GM20000 (cell line): ENCODE results near the gene CLEC4F.

Source experiments
- DNase-seq: peaks from one replicate; pipeline ENCODE4 v3.0.0; 2012; ENCODE audit warnings: low spot score
- TF ChIP-seq, protein P1 (sequence below): IDR thresholded peaks from 2 replicates; pipeline ENCODE4 v1.5.1; 2012; ENCODE audit warnings: mild to moderate bottlenecking, control low read depth; ENCODE audit errors: extremely low read depth, missing control alignments

Gene CLEC4F, protein sequence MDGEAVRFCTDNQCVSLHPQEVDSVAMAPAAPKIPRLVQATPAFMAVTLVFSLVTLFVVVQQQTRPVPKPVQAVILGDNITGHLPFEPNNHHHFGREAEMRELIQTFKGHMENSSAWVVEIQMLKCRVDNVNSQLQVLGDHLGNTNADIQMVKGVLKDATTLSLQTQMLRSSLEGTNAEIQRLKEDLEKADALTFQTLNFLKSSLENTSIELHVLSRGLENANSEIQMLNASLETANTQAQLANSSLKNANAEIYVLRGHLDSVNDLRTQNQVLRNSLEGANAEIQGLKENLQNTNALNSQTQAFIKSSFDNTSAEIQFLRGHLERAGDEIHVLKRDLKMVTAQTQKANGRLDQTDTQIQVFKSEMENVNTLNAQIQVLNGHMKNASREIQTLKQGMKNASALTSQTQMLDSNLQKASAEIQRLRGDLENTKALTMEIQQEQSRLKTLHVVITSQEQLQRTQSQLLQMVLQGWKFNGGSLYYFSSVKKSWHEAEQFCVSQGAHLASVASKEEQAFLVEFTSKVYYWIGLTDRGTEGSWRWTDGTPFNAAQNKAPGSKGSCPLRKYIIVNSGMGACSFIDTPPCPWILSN

DNA sequence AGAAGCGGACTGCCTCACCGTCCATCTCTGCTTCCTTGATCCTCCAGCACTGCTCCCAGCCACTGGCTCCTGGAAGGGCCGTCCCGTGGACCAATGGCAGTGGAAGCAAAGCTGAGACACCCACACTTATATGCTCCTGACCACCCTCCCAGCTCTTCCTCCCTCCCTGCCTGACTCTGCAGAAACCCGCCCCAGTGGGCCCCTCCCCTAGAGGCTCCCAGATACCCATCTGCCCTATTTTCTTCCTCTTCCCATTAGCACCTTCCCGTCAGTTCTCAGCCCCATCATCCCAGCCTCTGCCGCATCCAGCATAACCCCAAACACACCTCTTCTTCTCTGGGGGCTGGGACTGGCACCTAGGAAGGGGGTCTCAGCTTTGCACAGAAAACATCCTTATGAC lies at the start of gene CLEC4F:
TSS of gene CLEC4F (minus strand) at position 101 of the 400 bp plus-strand sequence. CDS start at position 25, 76 bp downstream.
- DNase-seq, result no peak
- TF ChIP-seq, protein P1, sequence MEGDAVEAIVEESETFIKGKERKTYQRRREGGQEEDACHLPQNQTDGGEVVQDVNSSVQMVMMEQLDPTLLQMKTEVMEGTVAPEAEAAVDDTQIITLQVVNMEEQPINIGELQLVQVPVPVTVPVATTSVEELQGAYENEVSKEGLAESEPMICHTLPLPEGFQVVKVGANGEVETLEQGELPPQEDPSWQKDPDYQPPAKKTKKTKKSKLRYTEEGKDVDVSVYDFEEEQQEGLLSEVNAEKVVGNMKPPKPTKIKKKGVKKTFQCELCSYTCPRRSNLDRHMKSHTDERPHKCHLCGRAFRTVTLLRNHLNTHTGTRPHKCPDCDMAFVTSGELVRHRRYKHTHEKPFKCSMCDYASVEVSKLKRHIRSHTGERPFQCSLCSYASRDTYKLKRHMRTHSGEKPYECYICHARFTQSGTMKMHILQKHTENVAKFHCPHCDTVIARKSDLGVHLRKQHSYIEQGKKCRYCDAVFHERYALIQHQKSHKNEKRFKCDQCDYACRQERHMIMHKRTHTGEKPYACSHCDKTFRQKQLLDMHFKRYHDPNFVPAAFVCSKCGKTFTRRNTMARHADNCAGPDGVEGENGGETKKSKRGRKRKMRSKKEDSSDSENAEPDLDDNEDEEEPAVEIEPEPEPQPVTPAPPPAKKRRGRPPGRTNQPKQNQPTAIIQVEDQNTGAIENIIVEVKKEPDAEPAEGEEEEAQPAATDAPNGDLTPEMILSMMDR, result no peak

DNA sequence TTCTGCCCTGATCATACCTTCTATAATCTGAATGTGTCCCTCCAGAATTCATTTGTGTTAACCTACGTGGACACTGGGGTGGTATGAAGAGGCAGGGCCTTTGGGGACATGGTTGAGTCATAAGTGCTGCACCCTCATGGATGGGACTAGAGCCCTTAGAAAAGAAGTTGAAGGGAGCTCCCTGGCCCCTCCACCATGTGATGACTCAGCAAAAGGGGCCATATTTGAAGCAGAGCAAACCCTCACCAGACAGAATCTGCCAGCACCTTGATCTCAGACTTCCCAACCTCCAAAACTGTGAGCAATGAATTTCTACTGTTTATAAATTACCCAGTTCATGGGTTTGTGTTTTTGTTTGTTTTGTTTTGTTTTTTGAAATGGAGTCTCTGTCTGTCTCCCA lies 48.6 kb upstream of the CLEC4F start:
- DNase-seq, result no peak
- TF ChIP-seq, protein P1, result no peak

DNA sequence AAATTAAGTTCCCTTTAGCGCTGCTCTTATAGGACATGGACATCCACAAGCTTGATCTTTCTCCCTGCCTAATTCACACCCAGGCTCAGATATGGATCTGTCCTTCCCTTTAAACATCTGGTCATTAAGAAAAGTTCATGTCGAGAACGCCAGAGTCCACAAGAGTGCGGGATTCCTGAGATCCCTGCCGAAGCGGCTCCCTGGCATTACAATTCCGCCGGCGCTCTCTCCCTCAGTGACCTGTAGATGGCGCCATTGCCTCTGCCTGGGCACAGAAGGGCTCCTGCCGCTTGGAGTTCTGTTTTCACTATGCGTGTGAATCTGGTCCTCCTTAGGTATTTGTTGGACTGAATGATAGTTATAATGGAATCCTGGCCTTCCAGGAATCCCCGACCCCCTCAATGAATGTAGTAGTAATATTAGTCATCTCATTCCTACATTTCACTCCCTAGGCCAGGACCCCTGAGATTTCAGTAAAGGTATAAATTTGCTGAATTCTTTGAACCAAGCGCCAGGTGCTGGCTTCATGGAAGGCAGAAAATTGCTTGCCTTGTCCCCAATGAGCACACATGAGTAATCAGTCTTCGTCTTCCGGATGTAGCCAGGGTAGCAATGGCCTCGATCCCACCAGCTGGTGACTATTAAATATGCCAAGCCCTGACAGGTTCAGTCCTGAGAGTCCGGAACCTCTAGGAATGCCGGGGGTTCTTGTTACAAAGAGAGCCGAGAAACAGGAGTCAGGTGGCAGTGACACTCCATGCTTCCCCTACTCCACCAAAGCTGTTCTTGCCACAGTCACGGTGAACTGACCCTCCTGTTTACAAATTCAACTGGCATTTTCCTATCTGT lies 41.6 kb upstream of the CLEC4F start:
- TF ChIP-seq, protein P1, result peak; percentile 77
- peak; percentile 77 for DNase-seq

DNA sequence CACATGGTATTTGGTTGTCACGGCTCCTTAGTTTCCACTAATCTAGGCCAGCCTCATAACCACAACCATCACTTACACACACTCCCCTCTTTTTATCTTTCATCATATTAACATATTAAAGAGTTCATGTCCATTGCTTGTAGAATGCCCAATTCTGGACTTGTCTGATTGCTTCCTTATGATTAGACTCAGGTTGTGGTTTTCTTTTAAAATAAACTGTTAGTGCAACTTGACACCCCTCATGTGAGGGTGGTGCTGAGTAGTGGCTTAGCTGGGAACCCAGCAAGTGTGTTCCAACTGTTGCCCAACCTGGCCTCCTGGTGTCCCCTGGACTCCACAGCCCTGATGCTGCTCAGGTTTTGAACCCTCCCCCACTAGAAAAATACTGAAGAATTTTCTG lies 35.3 kb upstream of the CLEC4F start:
- DNase-seq, result no peak
- TF ChIP-seq, protein P1, result no peak

DNA sequence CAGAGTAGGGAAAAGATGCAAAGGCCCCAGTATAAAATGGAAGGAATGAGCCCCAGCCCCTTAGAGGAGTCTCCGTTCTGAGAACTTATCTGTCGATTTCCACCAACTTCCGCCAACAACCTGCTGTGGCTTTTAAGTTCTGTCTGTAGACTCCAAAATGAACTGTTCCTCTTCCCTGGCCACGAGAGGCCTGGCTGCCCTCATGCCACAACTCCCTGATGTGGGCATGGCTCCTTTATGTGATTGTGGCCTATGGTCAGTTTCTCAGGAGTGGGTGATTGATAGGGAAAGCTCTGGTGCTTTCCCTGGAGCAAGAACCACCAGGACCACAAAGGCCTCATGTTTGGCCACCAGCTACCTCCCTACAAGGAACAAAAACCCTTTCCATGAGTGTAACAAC lies 34.0 kb upstream of the CLEC4F start:
- TF ChIP-seq, protein P1, result no peak
- no peak for DNase-seq

DNA sequence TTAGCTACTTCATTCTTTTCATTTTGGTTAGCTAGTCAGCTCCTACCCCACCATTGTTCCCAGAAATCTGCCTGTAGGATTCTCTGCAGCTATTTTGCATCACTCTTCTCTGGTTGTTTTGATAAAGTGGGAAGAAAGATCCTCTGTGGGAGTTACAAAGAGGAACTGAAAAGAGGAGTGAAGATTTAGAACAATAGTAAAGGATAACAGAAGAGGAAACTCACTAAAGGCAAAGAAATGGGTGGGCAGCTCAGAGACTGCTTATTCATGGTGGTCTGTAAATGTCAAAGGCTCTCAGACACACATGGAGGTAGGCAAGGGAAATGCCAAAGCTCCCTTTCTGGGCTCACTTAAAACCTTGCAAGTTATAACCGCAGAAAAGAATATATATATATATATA lies 32.4 kb upstream of the CLEC4F start:
- TF ChIP-seq, protein P1, result no peak
- no peak for DNase-seq

DNA sequence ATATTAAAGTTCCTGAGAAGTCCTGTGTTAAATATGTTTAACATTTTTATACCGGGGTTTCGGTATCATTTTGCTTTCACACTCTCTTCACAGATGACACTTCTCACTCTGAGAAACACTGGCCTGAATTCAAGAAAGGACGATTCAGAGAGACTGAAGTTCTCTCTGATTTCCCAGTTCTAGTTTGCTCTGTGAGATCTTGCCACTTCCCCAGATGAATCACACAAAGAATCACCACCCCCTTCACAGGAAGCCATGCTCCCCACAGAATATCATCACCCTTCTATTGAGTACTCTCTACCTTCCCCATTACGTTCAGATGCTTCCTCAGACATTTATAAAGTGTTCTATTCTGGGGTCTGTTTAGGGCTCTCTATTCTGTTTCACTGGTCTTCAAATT lies 31.3 kb upstream of the CLEC4F start:
- peak; percentile 67 for DNase-seq
- TF ChIP-seq, protein P1, result no peak
